SK-N-MC (cell line): ENCODE data around the gene RAC3.

ENCODE experiments used
- DNase-seq: peaks from one replicate; pipeline ENCODE4 v3.0.0-alpha.2; 2011; ENCODE audit warnings: low read depth, low spot score
- H3K27ac ChIP-seq: fragments of 200-600 bp; sonication (generic); 2 replicates; pipeline ENCODE4 v1.5.1; 2016; ENCODE audit warnings: mixed run types
- H3K36me3 ChIP-seq: fragments of 200-600 bp; sonication (generic); 2 replicates; pipeline ENCODE4 v1.6.1; 2017; ENCODE audit warnings: antibody characterized with exemption, low read length, mixed read lengths; ENCODE audit not compliant: insufficient read depth
- H3K4me3 ChIP-seq: fragments of 200-600 bp; sonication (generic); 2 replicates; pipeline ENCODE4 v1.5.1; 2016
- H3K9ac ChIP-seq: fragments of 200-600 bp; sonication (generic); 2 replicates; pipeline ENCODE4 v1.8.0; 2017; ENCODE audit warnings: mixed run types, mixed read lengths; ENCODE audit not compliant: insufficient read length
- H3K9me3 ChIP-seq: fragments of 200-600 bp; sonication (generic); 2 replicates; pipeline ENCODE4 v1.6.1; 2017; ENCODE audit warnings: low read depth, mild to moderate bottlenecking, antibody characterized with exemption, low read length, moderate library complexity, mixed read lengths
- EZH2 ChIP-seq: fragments of 200-600 bp; sonication (generic); IDR thresholded peaks from one replicate; pipeline ENCODE4 v1.6.1; 2017; ENCODE audit warnings: antibody characterized with exemption
- FOXP2 ChIP-seq: optimal IDR thresholded peaks from 2 replicates; pipeline ENCODE3; 2011; ENCODE audit warnings: mild to moderate bottlenecking, moderate library complexity; ENCODE audit not compliant: insufficient read depth; ENCODE audit errors: extremely low read length, control extremely low read depth
- POLR2AphosphoS5 ChIP-seq: IDR thresholded peaks from 2 replicates; pipeline ENCODE4 v1.6.1; 2012; ENCODE audit warnings: mild to moderate bottlenecking, low read depth, low read length, borderline replicate concordance

The RAC3 gene

GRCh38 chr17:82010575-82011525, 20.6 kb upstream of the RAC3 start:
- no peaks in the 10 kb centered on the region for H3K9me3 ChIP-seq
- H3K9ac ChIP-seq = no peak overlapping the region
- no peak for TF ChIP-seq FOXP2
- TF ChIP-seq POLR2AphosphoS5 = no peak
- no peak for TF ChIP-seq EZH2
- H3K36me3 ChIP-seq = no peaks in the 10 kb centered on the region
- no peak overlapping the region for H3K27ac ChIP-seq
- DNase-seq = no peak
- H3K4me3 ChIP-seq = no peak overlapping the region

GRCh38 chr17:82011617-82012187, 19.8 kb upstream of the RAC3 start:
- no peak for DNase-seq
- TF ChIP-seq POLR2AphosphoS5 (no peak), EZH2 (no peak), FOXP2 (no peak)
- Histone ChIP-seq H3K9ac (no peak overlapping the region), H3K36me3 (no peaks in the 10 kb centered on the region), H3K27ac (peak overlapping the region; percentile 77; the same call in 1 of the 2 replicates), H3K9me3 (no peaks in the 10 kb centered on the region), H3K4me3 (no peak overlapping the region)

GRCh38 chr17:82012261-82012639, 19.2 kb upstream of the RAC3 start:
- no peak overlapping the region for H3K4me3 ChIP-seq
- H3K9ac ChIP-seq = no peak overlapping the region
- no peak for DNase-seq
- peak overlapping the region; percentile 77 for H3K27ac ChIP-seq
- TF ChIP-seq EZH2 = no peak
- TF ChIP-seq FOXP2 = no peak
- TF ChIP-seq POLR2AphosphoS5 = no peak
- H3K9me3 ChIP-seq = no peaks in the 10 kb centered on the region
- no peaks in the 10 kb centered on the region for H3K36me3 ChIP-seq

- no peaks in the 10 kb centered on the region for H3K36me3 ChIP-seq
- peak overlapping the region; percentile 77 for H3K27ac ChIP-seq
- H3K9ac ChIP-seq = peak overlapping the region; percentile 53
- no peak for TF ChIP-seq POLR2AphosphoS5
- no peak for DNase-seq
- no peak overlapping the region for H3K4me3 ChIP-seq
- H3K9me3 ChIP-seq = no peaks in the 10 kb centered on the region
Measured at GRCh38 chr17:82012640-82013295, 18.7 kb upstream of the RAC3 start.

- Histone ChIP-seq H3K9ac (peak overlapping the region; percentile 53), H3K4me3 (no peak overlapping the region), H3K36me3 (no peaks in the 10 kb centered on the region), H3K27ac (peak overlapping the region; percentile 77), H3K9me3 (no peaks in the 10 kb centered on the region)
- no peak for DNase-seq
- TF ChIP-seq EZH2 = no peak
- no peak for TF ChIP-seq FOXP2
- no peak for TF ChIP-seq POLR2AphosphoS5
Measured at GRCh38 chr17:82013341-82013740, 18.1 kb upstream of the RAC3 start.

GRCh38 chr17:82013772-82014321, 17.6 kb upstream of the RAC3 start:
- Histone ChIP-seq H3K4me3 (peak overlapping the region; percentile 54), H3K9ac (peak overlapping the region; percentile 47), H3K27ac (peak overlapping the region; percentile 77), H3K9me3 (no peaks in the 10 kb centered on the region), H3K36me3 (no peaks in the 10 kb centered on the region)
- TF ChIP-seq FOXP2 = no peak
- no peak for DNase-seq

- H3K4me3 ChIP-seq = peak overlapping the region; percentile 54
- no peaks in the 10 kb centered on the region for H3K9me3 ChIP-seq
- no peaks in the 10 kb centered on the region for H3K36me3 ChIP-seq
- no peak for TF ChIP-seq EZH2
- no peak for TF ChIP-seq POLR2AphosphoS5
- TF ChIP-seq FOXP2 = peak; percentile 73
- peak overlapping the region; percentile 77 for H3K27ac ChIP-seq
- DNase-seq = no peak
- H3K9ac ChIP-seq = peak overlapping the region; percentile 50
Measured at GRCh38 chr17:82014432-82014831, 17.0 kb upstream of the RAC3 start.

GRCh38 chr17:82014971-82015310, 16.5 kb upstream of the RAC3 start:
- Histone ChIP-seq H3K9ac (peak overlapping the region; percentile 50), H3K9me3 (no peaks in the 10 kb centered on the region), H3K36me3 (no peaks in the 10 kb centered on the region), H3K4me3 (peak overlapping the region; percentile 54), H3K27ac (peak overlapping the region; percentile 63)
- TF ChIP-seq EZH2 = no peak
- no peak for TF ChIP-seq FOXP2
- no peak for TF ChIP-seq POLR2AphosphoS5
- no peak for DNase-seq
